Bronchial epithelial cell (primary cell): Measurements from ENCODE around the gene PDAP1. TPM values are rescaled to one million over a fixed set of nuclear protein-coding genes. Genes with fewer than 3 reads are reported as not detected.
"Not testable (repeated sequence)": the region's sequence is repeated elsewhere in the genome, so short reads cannot be mapped to it uniquely, and the experiment has no call there.

Experiments used
- DNase-seq: peaks from one replicate; pipeline ENCODE4 v3.0.0-alpha.2; 2010; ENCODE audit warnings: low read depth
- FAIRE-seq: peaks from 2 replicates; lab custom pipeline; 2011; peaks lifted over from hg19 to GRCh38; lab: Jason Lieb, UNC
- H3K27me3 ChIP-seq: 2 replicates; pipeline ENCODE4 v1.5.1; 2011; ENCODE audit warnings: low read length; ENCODE audit not compliant: control insufficient read depth, insufficient read depth
- H3K36me3 ChIP-seq: 2 replicates; pipeline ENCODE4 v1.5.1; 2011; ENCODE audit warnings: low read length; ENCODE audit not compliant: control insufficient read depth, insufficient read depth
- H3K4me3 ChIP-seq: 2 replicates; pipeline ENCODE4 v1.5.1; 2011; ENCODE audit warnings: mild to moderate bottlenecking, low read depth, low read length, control low read depth
- CTCF ChIP-seq: IDR thresholded peaks from 2 replicates; pipeline ENCODE4 v1.5.1; 2011; ENCODE audit warnings: mild to moderate bottlenecking, moderate library complexity, low read length, control low read depth, inconsistent platforms; ENCODE audit not compliant: insufficient read depth, severe bottlenecking
- total RNA-seq: library from RNA; depleted of rRNA; stranded (reverse); fragments of >200 nt; gene quantifications from 2 replicates; pipeline ENCODE4 v1.2.1, GENCODE V29; 2014

The PDAP1 gene
- total RNA-seq, 1 donor from 2014 or later, result 38.2 TPM

DNA sequence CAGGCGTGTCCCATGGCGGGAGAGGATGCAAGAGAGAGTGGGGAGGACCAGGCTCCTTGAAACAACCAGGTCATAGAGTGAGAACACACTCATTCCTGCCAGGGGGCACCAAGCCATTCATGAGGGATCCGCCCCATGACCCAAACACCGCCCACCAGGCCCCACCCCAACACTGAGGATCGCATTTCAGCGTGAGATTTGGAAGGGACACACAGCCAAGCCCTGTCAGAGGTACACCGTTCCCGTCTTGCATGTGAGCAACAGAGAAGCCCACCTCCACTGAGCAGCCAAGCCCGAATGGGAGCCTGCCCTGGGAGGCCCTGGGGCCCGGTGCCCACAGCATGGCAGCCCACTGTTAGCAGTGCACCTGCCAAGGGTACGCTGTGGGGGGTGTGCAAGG, 41.8 kb downstream of the PDAP1 start:
- no peak for DNase-seq
- no peak overlapping the region for H3K4me3 ChIP-seq
- no peak for TF ChIP-seq CTCF

DNA sequence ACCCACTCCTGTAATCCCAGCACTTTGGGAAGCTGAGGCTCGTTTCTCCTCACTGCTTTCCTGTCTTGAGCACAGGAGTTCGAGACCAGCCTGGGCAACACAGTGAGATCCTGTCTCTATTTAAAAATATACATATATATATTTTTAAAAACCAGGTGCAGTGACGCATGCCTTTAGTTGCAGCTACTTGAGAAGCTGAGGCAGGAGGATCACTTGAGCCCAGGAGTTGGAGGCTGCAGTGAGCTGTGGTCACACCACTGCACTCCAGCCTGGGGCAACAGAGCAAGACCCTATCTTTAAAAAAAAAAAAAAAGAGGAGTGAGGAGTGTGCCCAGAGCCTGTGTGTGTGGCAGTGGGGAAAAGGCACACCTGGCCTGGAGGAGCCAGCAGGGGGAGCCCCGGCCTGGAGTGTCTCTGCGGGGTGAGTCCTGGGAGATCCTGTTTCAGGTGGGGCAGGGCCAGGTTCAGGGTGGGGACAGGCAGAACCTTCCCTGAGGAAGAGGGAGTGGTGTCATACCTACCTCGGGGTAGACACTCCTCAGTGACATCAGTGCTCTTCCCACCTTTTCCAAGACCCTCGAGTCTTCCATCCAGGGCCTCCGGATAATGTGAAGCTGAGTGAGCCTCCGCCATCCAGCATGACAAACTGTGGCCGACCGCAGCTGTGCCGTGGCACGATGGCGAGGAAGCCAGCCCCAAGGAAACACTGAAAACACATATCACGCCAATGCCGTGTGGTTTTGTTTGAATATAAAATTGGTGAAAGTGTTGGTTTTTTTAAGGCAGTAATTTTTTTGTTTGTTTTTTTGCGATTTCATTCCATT, 42.9 kb downstream of the PDAP1 start:
- TF ChIP-seq CTCF, result peak; percentile 87
- no peak for FAIRE-seq
- Histone ChIP-seq H3K4me3 (no peak overlapping the region), H3K36me3 (peaks cover 27% of the 10 kb centered on the region), H3K27me3 (no peaks in the 10 kb centered on the region)
- peak; percentile 55 for DNase-seq

More for the DNA sequence above, 41.8 kb downstream of the PDAP1 start:
- H3K27me3 ChIP-seq, result no peaks in the 10 kb centered on the region
- FAIRE-seq, result no peak
- peaks cover 25% of the 10 kb centered on the region for H3K36me3 ChIP-seq

- H3K36me3 ChIP-seq, result peaks cover 35% of the 10 kb centered on the region
- no peak for DNase-seq
- no peaks in the 10 kb centered on the region for H3K27me3 ChIP-seq
- FAIRE-seq, result no peak
- H3K4me3 ChIP-seq, result no peak overlapping the region
- no peak for TF ChIP-seq CTCF
These were observed 45.1 kb downstream of the PDAP1 start for GRCh38 chr7:99363286-99363685.

DNA sequence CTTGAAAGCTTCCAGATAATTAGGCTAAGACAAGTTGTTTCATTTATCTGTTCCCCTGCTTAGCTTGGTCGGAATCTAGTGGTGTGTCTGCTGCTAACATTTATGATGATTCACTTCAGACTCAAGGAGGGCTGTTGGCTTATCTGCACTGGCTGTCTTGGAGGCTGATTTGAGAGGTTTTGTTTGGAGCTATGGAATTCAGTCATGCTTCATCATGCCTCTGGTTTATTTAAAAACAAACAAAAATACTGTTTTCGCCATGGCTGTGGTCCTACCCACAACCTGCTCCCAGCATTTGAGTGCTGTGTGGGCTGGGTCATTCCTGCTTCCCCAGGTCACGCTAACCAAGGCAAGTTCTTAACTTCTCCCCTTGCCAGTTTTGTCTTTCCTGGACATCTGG, 45.6 kb downstream of the PDAP1 start:
- H3K36me3 ChIP-seq, result peaks cover 40% of the 10 kb centered on the region
- no peak for TF ChIP-seq CTCF
- H3K27me3 ChIP-seq, result no peaks in the 10 kb centered on the region
- DNase-seq (peak; percentile 55), FAIRE-seq (no peak)
- no peak overlapping the region for H3K4me3 ChIP-seq

DNA sequence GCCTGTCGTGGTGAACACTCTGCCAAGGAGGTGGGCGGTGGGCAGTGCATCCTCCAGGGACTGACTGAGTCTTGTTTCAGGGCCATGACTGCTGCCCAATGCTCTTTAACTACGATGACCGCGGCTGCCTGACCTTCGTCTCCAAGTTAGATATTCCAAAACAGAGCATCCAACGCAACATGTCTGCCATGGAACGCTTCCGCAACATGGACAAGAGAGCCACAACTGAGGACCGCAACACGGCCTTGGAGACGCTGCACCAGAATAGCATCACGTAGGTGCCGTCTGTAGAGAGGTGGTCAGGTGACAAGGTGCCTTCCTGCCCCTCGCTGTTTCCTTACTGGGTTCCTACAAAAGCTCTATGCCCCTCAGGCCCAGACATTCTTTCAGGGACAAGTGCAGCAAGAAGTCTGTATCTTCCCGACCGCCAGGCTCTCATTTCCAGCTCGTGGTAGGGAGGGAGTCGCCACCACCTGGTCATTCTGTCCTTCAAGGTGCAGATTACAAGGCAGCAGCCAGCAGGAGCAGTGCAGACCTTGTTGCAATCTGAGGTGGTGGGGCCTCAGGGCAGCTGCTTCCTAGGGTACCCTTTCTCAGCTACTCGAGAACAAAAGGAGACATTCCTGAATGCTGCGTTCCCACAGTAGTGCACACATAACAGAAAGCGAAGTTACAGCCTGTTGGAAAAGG, 48.8 kb downstream of the PDAP1 start:
- Histone ChIP-seq H3K27me3 (no peaks in the 10 kb centered on the region), H3K4me3 (no peak overlapping the region), H3K36me3 (peaks cover 26% of the 10 kb centered on the region)
- DNase-seq (no peak), FAIRE-seq (no peak)
- no peak for TF ChIP-seq CTCF

GRCh38 chr7:99358521-99358920, 49.9 kb downstream of the PDAP1 start:
- not testable (repeated sequence) for DNase-seq, H3K4me3 ChIP-seq, H3K27me3 ChIP-seq, FAIRE-seq
- H3K36me3 ChIP-seq, result peaks cover 27% of the 10 kb centered on the region
